Gastrocnemius medialis (tissue), 4 donors: Measurements from ENCODE around the gene ROMO1. TPM values are rescaled to one million over a fixed set of nuclear protein-coding genes. Genes with fewer than 3 reads are reported as not detected.

Experiments
- ATAC-seq, 2 donors: fragments of 150-250 bp; one replicate each; pipeline ENCODE4 v1.9.1; 2016
- DNase-seq, 2 donors: peaks; one replicate each; pipeline ENCODE4 v3.0.0-alpha.2; 2019
- H3K27ac ChIP-seq, 4 donors: fragments of 200-600 bp; sonication (generic); 1 replicate in 1 of 4; 2 replicates in 3 of 4; pipeline ENCODE4 v1.5.1; 2016 to 2018; ENCODE audit warnings: mild to moderate bottlenecking in 2 of 4, moderate library complexity in 1 of 4
- H3K27me3 ChIP-seq, 3 donors: fragments of 200-600 bp; sonication (generic) in 2 of 3; 1 replicate in 1 of 3; 2 replicates in 2 of 3; pipeline versions ENCODE4 v1.5.1 to v1.6.0; 2016 to 2019; ENCODE audit warnings: mild to moderate bottlenecking in 1 of 3, moderate library complexity in 1 of 3
- H3K36me3 ChIP-seq, 2 donors: fragments of 200-600 bp; sonication (generic) in 1 of 2; one replicate each; pipeline ENCODE4 v1.5.1; 2017 to 2018
- H3K4me1 ChIP-seq, 2 donors: fragments of 200-600 bp; sonication (generic) in 1 of 2; one replicate each; pipeline ENCODE4 v1.5.1; 2016 to 2017; ENCODE audit warnings: mild to moderate bottlenecking in 2 of 2
- H3K4me3 ChIP-seq, 4 donors: fragments of 200-600 bp; sonication (generic) in 3 of 4; 1 replicate in 1 of 4; 2 replicates in 3 of 4; pipeline ENCODE4 v1.5.1; 2016 to 2019; ENCODE audit warnings: mild to moderate bottlenecking in 2 of 4
- H3K9me3 ChIP-seq, 3 donors: fragments of 200-600 bp; sonication (generic) in 2 of 3; 1 replicate in 1 of 3; 2 replicates in 2 of 3; pipeline ENCODE4 v1.5.1; 2016 to 2019
- POLR2A ChIP-seq, 2 donors: fragments of 450-650 bp; IDR thresholded peaks; one replicate each; pipeline ENCODE4 v1.6.1; 2017; ENCODE audit warnings: antibody characterized with exemption in 2 of 2, mild to moderate bottlenecking in 2 of 2, moderate library complexity in 2 of 2
- in situ Hi-C, 4 donors: fragments of 200-750 bp; cut with MboI; loops; one replicate each; pipeline versions ENCODE4 v1.15.0 to v1.8.0; 2017; ENCODE audit warnings: low sequenced_read_pairs in 4 of 4
- intact Hi-C: fragments of 100-400 bp; cut with DNase I; formaldehyde crosslinking; loops from one replicate; pipeline ENCODE4 v1.15.1; 2023; ENCODE audit warnings: low total_unique reads
- total RNA-seq, 4 donors: library from RNA; depleted of rRNA; stranded (reverse); fragments of >200 nt; gene quantifications; one replicate each; pipeline versions ENCODE4 v1.1.0 to v1.2.3, GENCODE V29; 2016
- TF ChIP-seq, protein P1 (sequence below), 5 experiments: fragments of 450-650 bp in 3 of 5; fragments of 200-600 bp in 2 of 5; sonication (generic) in 2 of 5; IDR thresholded peaks in 4 of 5; conservative IDR thresholded peaks in 1 of 5; 1 replicate in 4 of 5; 2 replicates in 1 of 5; pipeline ENCODE4 v1.5.1; 2016 to 2019; ENCODE audit warnings: antibody characterized with exemption in 5 of 5, mild to moderate bottlenecking in 3 of 5, moderate library complexity in 3 of 5

Gene ROMO1
- total RNA-seq, 4 donors from 2014 or later = 213 to 491 (median 309) TPM

DNA sequence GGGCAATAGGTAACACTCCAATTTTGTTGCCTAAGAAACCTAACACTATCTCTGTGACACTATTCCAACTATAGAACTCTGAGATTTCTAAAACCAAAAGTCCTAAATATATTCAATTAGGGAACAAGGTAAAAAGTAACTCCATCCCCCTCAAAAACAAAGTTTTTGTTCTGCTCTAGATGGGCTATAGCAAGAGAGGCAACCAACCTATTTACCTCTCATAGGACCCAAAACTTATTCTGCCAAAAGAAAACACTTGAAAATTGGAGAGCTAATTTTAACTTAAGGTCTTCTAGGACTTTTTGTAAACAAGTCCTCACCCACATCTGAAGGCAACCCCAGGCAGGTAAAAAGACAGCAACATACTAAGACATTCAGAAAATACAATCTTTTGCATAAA is 35.2 kb downstream of the ROMO1 start:
- ATAC-seq (peak in 1 of 2 donors; percentile 25), DNase-seq (no peak)
- Histone ChIP-seq H3K4me1 (peaks cover 76 to 93% of the 10 kb centered on the region in 2 donors), H3K9me3 (no peaks in the 10 kb centered on the region), H3K36me3 (peaks cover 4 to 99% of the 10 kb centered on the region in 2 donors), H3K27me3 (no peaks in the 10 kb centered on the region), H3K27ac (peak overlapping the region; percentile 20 to 61 (median 39)), H3K4me3 (peak overlapping the region in 2 of 4 donors; percentile 5 to 6)
- in situ Hi-C loops (loop anchor here in 1 of 4 donors (25.0 kb wide), 1 partner anchor 153 kb away; no protein-coding TSS in a partner anchor), intact Hi-C loops (no loop called here)
- TF ChIP-seq POLR2A (IDR thresholded peaks at IDR 0.05) = no peak
- TF ChIP-seq, protein P1, sequence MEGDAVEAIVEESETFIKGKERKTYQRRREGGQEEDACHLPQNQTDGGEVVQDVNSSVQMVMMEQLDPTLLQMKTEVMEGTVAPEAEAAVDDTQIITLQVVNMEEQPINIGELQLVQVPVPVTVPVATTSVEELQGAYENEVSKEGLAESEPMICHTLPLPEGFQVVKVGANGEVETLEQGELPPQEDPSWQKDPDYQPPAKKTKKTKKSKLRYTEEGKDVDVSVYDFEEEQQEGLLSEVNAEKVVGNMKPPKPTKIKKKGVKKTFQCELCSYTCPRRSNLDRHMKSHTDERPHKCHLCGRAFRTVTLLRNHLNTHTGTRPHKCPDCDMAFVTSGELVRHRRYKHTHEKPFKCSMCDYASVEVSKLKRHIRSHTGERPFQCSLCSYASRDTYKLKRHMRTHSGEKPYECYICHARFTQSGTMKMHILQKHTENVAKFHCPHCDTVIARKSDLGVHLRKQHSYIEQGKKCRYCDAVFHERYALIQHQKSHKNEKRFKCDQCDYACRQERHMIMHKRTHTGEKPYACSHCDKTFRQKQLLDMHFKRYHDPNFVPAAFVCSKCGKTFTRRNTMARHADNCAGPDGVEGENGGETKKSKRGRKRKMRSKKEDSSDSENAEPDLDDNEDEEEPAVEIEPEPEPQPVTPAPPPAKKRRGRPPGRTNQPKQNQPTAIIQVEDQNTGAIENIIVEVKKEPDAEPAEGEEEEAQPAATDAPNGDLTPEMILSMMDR (IDR thresholded peaks at IDR 0.05 in 4 of 5, conservative IDR thresholded peaks at IDR 0.05 in 1 of 5) = no peak

DNA sequence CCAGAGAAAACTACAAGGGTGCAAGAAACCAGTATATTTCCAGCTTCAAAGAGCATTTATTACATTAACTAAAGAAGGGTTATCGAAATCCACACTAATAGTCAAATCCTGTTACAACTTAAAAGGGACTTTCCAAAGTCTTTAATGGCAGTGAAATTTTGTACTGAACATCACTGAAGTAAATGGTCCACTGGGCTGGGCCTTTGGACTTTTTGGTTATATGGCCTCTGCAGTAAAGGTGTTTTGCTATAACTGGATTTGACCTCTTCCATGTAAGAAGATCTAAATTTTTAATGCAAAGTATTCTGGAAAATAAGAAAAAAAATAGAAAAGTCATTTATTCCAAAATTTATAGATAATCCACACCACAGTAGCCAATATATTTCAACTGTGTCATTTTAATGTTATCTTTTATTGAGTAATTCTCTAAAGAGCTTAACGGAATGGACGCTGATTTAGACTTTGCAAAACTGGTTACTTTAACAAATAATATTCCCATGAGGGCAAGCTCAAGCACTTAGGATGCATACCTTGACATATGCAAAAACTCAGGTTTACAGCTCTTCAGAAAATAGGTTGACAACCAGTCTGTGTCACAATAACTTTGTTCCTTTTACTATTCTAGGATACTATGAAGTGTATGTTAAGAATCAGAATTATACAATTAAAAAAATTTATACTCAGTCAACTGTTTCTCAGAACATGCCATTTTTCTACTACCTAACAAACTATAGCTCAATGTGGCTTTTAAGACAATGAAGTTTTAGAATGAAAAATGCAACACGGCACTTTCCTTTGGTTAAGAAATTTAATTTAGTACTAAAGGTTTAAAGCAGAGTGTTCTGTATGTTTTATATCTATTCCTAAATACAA is 35.8 kb downstream of the ROMO1 start:
- in situ Hi-C loops = loop anchor here in 2 of 4 donors (5.0 to 25.0 kb wide), 2 partner anchors 147 to 152 kb away; no protein-coding TSS in a partner anchor
- peaks cover 4 to 99% of the 10 kb centered on the region in 2 donors for H3K36me3 ChIP-seq
- H3K4me1 ChIP-seq = peaks cover 76 to 98% of the 10 kb centered on the region in 2 donors
- peak overlapping the region in 2 of 4 donors; percentile 5 to 11 for H3K4me3 ChIP-seq
- intact Hi-C loops = no loop called here
- ATAC-seq = no peak
- no peak for DNase-seq
- H3K27me3 ChIP-seq = no peaks in the 10 kb centered on the region
- TF ChIP-seq POLR2A (IDR thresholded peaks at IDR 0.05) = no peak
- TF ChIP-seq, protein P1 (IDR thresholded peaks at IDR 0.05 in 4 of 5, conservative IDR thresholded peaks at IDR 0.05 in 1 of 5) = no peak
- H3K27ac ChIP-seq = peak overlapping the region; percentile 30 to 61 (median 50)
- no peaks in the 10 kb centered on the region for H3K9me3 ChIP-seq

DNA sequence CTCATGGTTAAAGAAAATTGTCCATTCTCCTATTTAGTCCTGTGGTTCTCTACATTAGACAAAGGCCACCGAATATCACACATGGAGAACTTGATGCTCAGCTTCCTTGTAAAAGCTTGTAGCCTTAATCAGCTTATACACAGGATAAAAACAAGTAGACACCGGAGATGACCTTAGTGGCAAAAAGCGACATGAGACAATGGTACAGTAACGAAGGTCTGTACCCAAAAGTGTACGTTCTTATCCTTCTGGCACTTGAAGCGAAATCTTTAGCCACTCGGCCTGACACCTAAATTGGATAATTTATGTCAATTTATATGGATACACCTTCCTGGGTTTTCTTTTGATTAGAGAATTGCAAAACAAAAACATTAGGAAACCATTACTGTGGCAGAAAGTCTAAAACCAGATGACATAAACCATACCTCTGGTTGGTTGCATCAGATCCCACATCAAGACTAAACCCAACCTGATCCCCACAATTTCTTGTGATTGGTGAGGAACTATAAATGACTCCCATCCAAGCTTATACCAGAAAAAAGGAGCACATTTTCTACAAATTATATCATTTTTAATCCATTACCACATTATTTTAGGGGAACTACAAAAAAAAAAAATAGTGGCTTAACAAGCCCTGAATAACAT is 36.7 kb downstream of the ROMO1 start:
- Histone ChIP-seq H3K27ac (peak overlapping the region; percentile 30 to 61 (median 55)), H3K27me3 (no peaks in the 10 kb centered on the region), H3K4me1 (peaks cover 73 to 89% of the 10 kb centered on the region in 2 donors), H3K9me3 (no peaks in the 10 kb centered on the region), H3K36me3 (peaks cover 4 to 95% of the 10 kb centered on the region in 2 donors), H3K4me3 (peak overlapping the region in 1 of 4 donors; percentile 11)
- DNase-seq (no peak), ATAC-seq (no peak)
- in situ Hi-C loops (loop anchor here in 2 of 4 donors (5.0 to 25.0 kb wide), 2 partner anchors 146 to 151 kb away; no protein-coding TSS in a partner anchor), intact Hi-C loops (no loop called here)
- TF ChIP-seq POLR2A (IDR thresholded peaks at IDR 0.05) = no peak
- TF ChIP-seq, protein P1 (IDR thresholded peaks at IDR 0.05 in 4 of 5, conservative IDR thresholded peaks at IDR 0.05 in 1 of 5) = no peak

DNA sequence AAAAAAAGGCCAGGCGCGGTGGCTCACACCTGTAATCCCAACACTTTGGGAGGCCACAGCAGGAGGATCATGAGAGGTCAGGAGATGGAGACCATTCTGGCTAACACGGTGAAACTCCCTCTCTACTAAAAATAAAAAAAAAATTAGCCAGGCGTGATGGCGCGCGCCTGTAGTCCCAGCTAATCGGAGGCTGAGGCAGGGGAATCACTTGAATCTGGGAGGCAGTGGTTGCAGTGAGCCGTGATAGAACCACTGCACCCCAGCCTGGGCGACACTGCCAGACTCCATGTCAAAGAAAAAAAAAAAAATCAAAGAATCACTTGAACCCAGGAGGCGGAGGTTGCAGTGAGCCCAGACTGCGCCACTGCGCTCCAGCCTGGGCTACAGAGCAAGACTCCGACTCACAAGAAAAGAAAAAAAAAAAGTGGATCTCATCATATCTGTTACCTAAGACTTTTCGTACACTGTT is 38.7 kb downstream of the ROMO1 start:
- H3K27me3 ChIP-seq = no peaks in the 10 kb centered on the region
- intact Hi-C loops (no loop called here), in situ Hi-C loops (loop anchor here in 2 of 4 donors (5.0 to 25.0 kb wide), 2 partner anchors 144 to 149 kb away; no protein-coding TSS in a partner anchor)
- ATAC-seq = no peak
- peaks cover 0 to 75% of the 10 kb centered on the region in 2 donors for H3K36me3 ChIP-seq
- TF ChIP-seq POLR2A (IDR thresholded peaks at IDR 0.05) = no peak
- TF ChIP-seq, protein P1 (IDR thresholded peaks at IDR 0.05 in 4 of 5, conservative IDR thresholded peaks at IDR 0.05 in 1 of 5) = no peak
- no peak for DNase-seq
- peaks cover 62 to 73% of the 10 kb centered on the region in 2 donors for H3K4me1 ChIP-seq
- peak overlapping the region; percentile 39 to 100 (median 98) for H3K27ac ChIP-seq
- H3K4me3 ChIP-seq = peak overlapping the region in 1 of 4 donors; percentile 90
- H3K9me3 ChIP-seq = no peaks in the 10 kb centered on the region
